ENCODE data around the gene SRSF8. TPM values are rescaled to one million over a fixed set of nuclear protein-coding genes. Genes with fewer than 3 reads are reported as not detected.

Gene SRSF8
- total and polyA plus RNA-seq, 2 donors (not counting 1 experiment from before 2014, with no cell fraction given): 44.4 to 69.5 TPM

- CTCF ChIA-PET: interaction anchor here (2.0 to 3.3 kb wide), 2 partner anchors 9 to 14 kb away, joined by 5 to 15 read pairs; partner anchors contain the start of gene SRSF8
- Histone ChIP-seq H2AFZ (ENCODE audit: insufficient read depth, low read depth, low read length, poor library complexity, severe bottlenecking) (no peak overlapping the region), H4K20me1 (ENCODE audit: control insufficient read depth, insufficient read depth, low read length, poor library complexity, severe bottlenecking) (no peaks in the 10 kb centered on the region), H3K4me2 (replicated peaks; ENCODE audit: low read depth, low read length, poor library complexity, severe bottlenecking) (no peak overlapping the region), H3K9ac (ENCODE audit: low read length) (no peak overlapping the region), H3K4me1 (ENCODE audit: control insufficient read depth in 2 of 2, insufficient read depth in 2 of 2, low read length in 2 of 2) (peaks cover 3 to 7% of the 10 kb centered on the region in 2 donors), H3K9me3 (ENCODE audit: control extremely low read depth in 1 of 3, control insufficient read depth in 2 of 3, insufficient read depth in 1 of 3, low read length in 2 of 3) (no peaks in the 10 kb centered on the region), H3K36me3 (replicated peaks in 1 of 2; ENCODE audit: control extremely low read depth in 1 of 2, control insufficient read depth in 1 of 2, extremely low read depth in 1 of 2, insufficient read depth in 2 of 2, low read length in 1 of 2) (no peaks in the 10 kb centered on the region), H3K27me3 (replicated peaks in 1 of 4; ENCODE audit: control extremely low read depth in 1 of 4, control insufficient read depth in 3 of 4, insufficient read depth in 4 of 4, low read length in 3 of 4) (no peaks in the 10 kb centered on the region), H3K79me2 (ENCODE audit: control insufficient read depth, insufficient read depth, low read length) (no peaks in the 10 kb centered on the region), H3K4me3 (ENCODE audit: control extremely low read depth in 1 of 5, extremely low read depth in 1 of 5, insufficient read depth in 1 of 5, low read depth in 2 of 5, low read length in 4 of 5) (no peak overlapping the region), H3K27ac (ENCODE audit: low read length in 2 of 2) (no peak overlapping the region)
- no peak for ATAC-seq (ENCODE audit: low read depth)
- Mint-ChIP-seq H3K4me3 (no peak overlapping the region), H3K27me3 (peaks cover 4% of the 10 kb centered on the region), H3K27ac (no peak overlapping the region), H3K9me3 (ENCODE audit: insufficient read depth) (no peaks in the 10 kb centered on the region), H3K4me1 (peaks cover 13% of the 10 kb centered on the region)
- no peak for DNase-seq
- intact Hi-C loops (cut with micrococcal nuclease): no loop called here
- no peak for TF ChIP-seq EZH2 (IDR thresholded peaks at IDR 0.05; ENCODE audit: borderline replicate concordance, insufficient read depth, low read depth, low read length, poor library complexity, severe bottlenecking)
- TF ChIP-seq CTCF (IDR thresholded peaks at IDR 0.05): no peak
- WGBS (ENCODE audit: insufficient coverage): no CpG with 5 or more reads among the region's 1 CpG
- POLR2A ChIA-PET: no interaction called here
These were observed 8.1 kb upstream of the SRSF8 start for GRCh38 chr11:95058621-95059020.

GRCh38 chr11:95059046-95059445 is 7.7 kb upstream of the SRSF8 start:
- H3K27ac ChIP-seq (ENCODE audit: low read length in 2 of 2): no peak overlapping the region
- ATAC-seq (ENCODE audit: low read depth) (no peak), DNase-seq (no peak)
- no peak overlapping the region for H3K27ac Mint-ChIP-seq
- H3K4me3 Mint-ChIP-seq: no peak overlapping the region
- peaks cover 13% of the 10 kb centered on the region for H3K4me1 Mint-ChIP-seq
- no peak overlapping the region for H2AFZ ChIP-seq (ENCODE audit: insufficient read depth, low read depth, low read length, poor library complexity, severe bottlenecking)
- peaks cover 4% of the 10 kb centered on the region for H3K27me3 Mint-ChIP-seq
- TF ChIP-seq CTCF (IDR thresholded peaks at IDR 0.05) (no peak), EZH2 (IDR thresholded peaks at IDR 0.05; ENCODE audit: borderline replicate concordance, insufficient read depth, low read depth, low read length, poor library complexity, severe bottlenecking) (no peak)
- ChIA-PET POLR2A (no interaction called here), CTCF (no interaction called here)
- no peaks in the 10 kb centered on the region for H3K27me3 ChIP-seq (replicated peaks in 1 of 4; ENCODE audit: control extremely low read depth in 1 of 4, control insufficient read depth in 3 of 4, insufficient read depth in 4 of 4, low read length in 3 of 4)
- no peaks in the 10 kb centered on the region for H3K36me3 ChIP-seq (replicated peaks in 1 of 2; ENCODE audit: control extremely low read depth in 1 of 2, control insufficient read depth in 1 of 2, extremely low read depth in 1 of 2, insufficient read depth in 2 of 2, low read length in 1 of 2)
- no peak overlapping the region for H3K4me2 ChIP-seq (replicated peaks; ENCODE audit: low read depth, low read length, poor library complexity, severe bottlenecking)
- peaks cover 3 to 7% of the 10 kb centered on the region in 2 donors for H3K4me1 ChIP-seq (ENCODE audit: control insufficient read depth in 2 of 2, insufficient read depth in 2 of 2, low read length in 2 of 2)
- intact Hi-C loops (cut with micrococcal nuclease): no loop called here
- 93% methylated on average over 3 of the region's 6 CpGs for WGBS (ENCODE audit: insufficient coverage)
- H3K4me3 ChIP-seq (ENCODE audit: control extremely low read depth in 1 of 5, extremely low read depth in 1 of 5, insufficient read depth in 1 of 5, low read depth in 2 of 5, low read length in 4 of 5): no peak overlapping the region
- H4K20me1 ChIP-seq (ENCODE audit: control insufficient read depth, insufficient read depth, low read length, poor library complexity, severe bottlenecking): no peaks in the 10 kb centered on the region
- H3K9ac ChIP-seq (ENCODE audit: low read length): no peak overlapping the region
- H3K9me3 Mint-ChIP-seq (ENCODE audit: insufficient read depth): no peaks in the 10 kb centered on the region
- H3K79me2 ChIP-seq (ENCODE audit: control insufficient read depth, insufficient read depth, low read length): no peaks in the 10 kb centered on the region
- H3K9me3 ChIP-seq (ENCODE audit: control extremely low read depth in 1 of 3, control insufficient read depth in 2 of 3, insufficient read depth in 1 of 3, low read length in 2 of 3): no peaks in the 10 kb centered on the region

All from B cell (primary cell).